ENCODE results near the gene CASP3. TPM values are rescaled to one million over a fixed set of nuclear protein-coding genes. Genes with fewer than 3 reads are reported as not detected.
A peak's percentile ranks its signal among the peaks of the same experiment; 100 is the strongest.
"Not testable (repeated sequence)": the region's sequence is repeated elsewhere in the genome, so short reads cannot be mapped to it uniquely, and the experiment has no call there.

Gene CASP3
- total RNA-seq, 4 donors from 2014 or later: 6.2 to 147 (median 35.1) TPM

DNA sequence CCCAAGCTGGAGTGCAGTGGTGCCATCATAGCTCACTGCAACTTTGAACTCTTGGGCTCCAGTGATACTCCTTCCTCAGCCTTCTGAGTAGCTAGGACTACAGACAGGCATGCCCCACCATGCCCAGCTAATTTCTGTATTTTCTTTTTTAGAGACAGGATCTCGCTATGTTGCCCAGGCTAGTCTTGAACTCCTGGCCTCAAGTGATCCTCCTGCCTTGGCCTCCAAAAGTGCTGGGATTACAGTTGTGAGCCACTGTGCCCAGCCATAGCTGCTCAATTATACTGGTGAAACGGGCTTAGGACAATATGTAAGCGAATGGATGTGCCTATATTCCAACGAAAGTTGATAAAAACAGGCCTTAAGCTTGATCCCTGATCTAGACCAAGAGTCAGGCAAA, 13.1 kb downstream of the CASP3 start:
- 93% methylated on average over 4 of the region's 4 CpGs; no CpG with 5 or more reads in 1 of the 2 donors for WGBS, 2 donors (ENCODE audit: low coverage in 1 of 2)
- no peak overlapping the region for H3K27ac ChIP-seq
- H3K4me3 ChIP-seq: no peak overlapping the region
- peaks cover 0 to 13% (median 3%) of the 10 kb centered on the region in 4 donors for H3K4me1 ChIP-seq
- H3K27me3 ChIP-seq: no peaks in the 10 kb centered on the region
- intact Hi-C loops (cut with DNase I; ENCODE audit: low total_unique reads): no loop called here
- no peak for DNase-seq
- peaks cover 0 to 43% (median 15%) of the 10 kb centered on the region in 4 donors for H3K36me3 ChIP-seq
- in situ Hi-C loops (cut with MboI; ENCODE audit: low pct_ligation_motif_present in 1 of 4, low pct_unique_long_range_greater_than_20kb in 1 of 4, low sequenced_read_pairs in 3 of 4): loop anchor here in 1 of 4 donors (25.0 kb wide), 1 partner anchor 374 kb away; no protein-coding TSS in a partner anchor
- no peaks in the 10 kb centered on the region for H3K9me3 ChIP-seq
- TF ChIP-seq, protein P1, sequence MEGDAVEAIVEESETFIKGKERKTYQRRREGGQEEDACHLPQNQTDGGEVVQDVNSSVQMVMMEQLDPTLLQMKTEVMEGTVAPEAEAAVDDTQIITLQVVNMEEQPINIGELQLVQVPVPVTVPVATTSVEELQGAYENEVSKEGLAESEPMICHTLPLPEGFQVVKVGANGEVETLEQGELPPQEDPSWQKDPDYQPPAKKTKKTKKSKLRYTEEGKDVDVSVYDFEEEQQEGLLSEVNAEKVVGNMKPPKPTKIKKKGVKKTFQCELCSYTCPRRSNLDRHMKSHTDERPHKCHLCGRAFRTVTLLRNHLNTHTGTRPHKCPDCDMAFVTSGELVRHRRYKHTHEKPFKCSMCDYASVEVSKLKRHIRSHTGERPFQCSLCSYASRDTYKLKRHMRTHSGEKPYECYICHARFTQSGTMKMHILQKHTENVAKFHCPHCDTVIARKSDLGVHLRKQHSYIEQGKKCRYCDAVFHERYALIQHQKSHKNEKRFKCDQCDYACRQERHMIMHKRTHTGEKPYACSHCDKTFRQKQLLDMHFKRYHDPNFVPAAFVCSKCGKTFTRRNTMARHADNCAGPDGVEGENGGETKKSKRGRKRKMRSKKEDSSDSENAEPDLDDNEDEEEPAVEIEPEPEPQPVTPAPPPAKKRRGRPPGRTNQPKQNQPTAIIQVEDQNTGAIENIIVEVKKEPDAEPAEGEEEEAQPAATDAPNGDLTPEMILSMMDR (IDR thresholded peaks at IDR 0.05): no peak
- TF ChIP-seq EP300 (IDR thresholded peaks at IDR 0.05; ENCODE audit: low read depth): no peak
- TF ChIP-seq POLR2AphosphoS5 (IDR thresholded peaks at IDR 0.05): no peak
- no peak for TF ChIP-seq POLR2A (IDR thresholded peaks at IDR 0.05)

DNA sequence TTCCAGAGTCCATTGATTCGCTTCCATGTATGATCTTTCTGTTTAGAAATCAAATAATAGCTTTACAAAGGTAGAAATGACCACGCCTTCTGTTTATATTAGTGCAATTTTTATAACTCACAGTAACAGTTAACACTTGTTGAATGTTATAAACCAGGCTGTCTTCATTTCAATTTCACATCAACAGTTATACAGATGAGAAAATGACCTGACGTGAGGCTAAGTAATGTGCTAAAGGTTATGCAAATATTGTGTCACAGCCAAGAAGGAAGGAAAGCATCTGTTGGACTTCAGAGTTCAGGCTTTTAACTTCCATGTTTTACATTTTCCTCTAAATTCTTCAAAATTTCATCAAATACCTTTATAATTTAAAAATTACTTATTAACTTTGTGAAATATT, 13.9 kb downstream of the CASP3 start:
- Histone ChIP-seq H3K27ac (no peak overlapping the region), H3K27me3 (no peaks in the 10 kb centered on the region)

DNA sequence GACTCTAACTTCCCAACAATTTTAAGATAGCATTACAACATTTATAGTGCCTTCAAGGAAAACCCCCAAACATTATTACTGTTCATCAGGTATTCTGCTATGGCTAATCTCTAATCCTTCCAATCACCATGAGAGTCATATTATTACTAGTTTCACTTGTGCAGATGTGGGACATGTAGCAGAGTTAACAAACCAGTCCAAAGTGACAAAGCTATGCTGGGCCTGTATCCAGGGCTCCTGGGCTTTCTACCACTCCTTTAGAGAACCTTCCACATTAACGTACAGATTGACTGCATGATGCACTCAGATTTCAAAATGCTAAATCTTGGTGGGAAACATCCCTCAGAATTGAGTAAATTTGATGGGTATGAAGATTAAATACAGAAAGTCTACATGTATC, 16.4 kb downstream of the CASP3 start:
- Histone ChIP-seq H3K4me1 (peaks cover 0 to 13% (median 3%) of the 10 kb centered on the region in 4 donors), H3K4me3 (no peak overlapping the region), H3K27ac (no peak overlapping the region), H3K27me3 (no peaks in the 10 kb centered on the region), H3K9me3 (no peaks in the 10 kb centered on the region), H3K36me3 (peaks cover 0 to 66% (median 27%) of the 10 kb centered on the region in 4 donors)
- TF ChIP-seq, protein P1 (IDR thresholded peaks at IDR 0.05): no peak
- no peak for TF ChIP-seq POLR2AphosphoS5 (IDR thresholded peaks at IDR 0.05)
- no peak for TF ChIP-seq EP300 (IDR thresholded peaks at IDR 0.05; ENCODE audit: low read depth)
- TF ChIP-seq POLR2A (IDR thresholded peaks at IDR 0.05): no peak
- DNase-seq: no peak
- 95 to 100% methylated on average over 1 of the region's 1 CpG for WGBS, 2 donors (ENCODE audit: low coverage in 1 of 2)
- in situ Hi-C loops (cut with MboI; ENCODE audit: low pct_ligation_motif_present in 1 of 4, low pct_unique_long_range_greater_than_20kb in 1 of 4, low sequenced_read_pairs in 3 of 4): loop anchor here in 1 of 4 donors (25.0 kb wide), 1 partner anchor 371 kb away; no protein-coding TSS in a partner anchor
- intact Hi-C loops (cut with DNase I; ENCODE audit: low total_unique reads): no loop called here

More for the DNA sequence above, 13.9 kb downstream of the CASP3 start:
- H3K4me1 ChIP-seq: peaks cover 0 to 13% (median 3%) of the 10 kb centered on the region in 4 donors
- no peak for DNase-seq
- no peaks in the 10 kb centered on the region for H3K9me3 ChIP-seq
- in situ Hi-C loops (cut with MboI; ENCODE audit: low pct_ligation_motif_present in 1 of 4, low pct_unique_long_range_greater_than_20kb in 1 of 4, low sequenced_read_pairs in 3 of 4) (loop anchor here in 1 of 4 donors (25.0 kb wide), 1 partner anchor 373 kb away; no protein-coding TSS in a partner anchor), intact Hi-C loops (cut with DNase I; ENCODE audit: low total_unique reads) (no loop called here)
- H3K36me3 ChIP-seq: peaks cover 0 to 51% (median 19%) of the 10 kb centered on the region in 4 donors
- TF ChIP-seq POLR2AphosphoS5 (IDR thresholded peaks at IDR 0.05) (peak in 1 of 3 donors; percentile 40), POLR2A (IDR thresholded peaks at IDR 0.05) (no peak), EP300 (IDR thresholded peaks at IDR 0.05; ENCODE audit: low read depth) (no peak)
- TF ChIP-seq, protein P1 (IDR thresholded peaks at IDR 0.05): no peak
- no peak overlapping the region for H3K4me3 ChIP-seq
- 50 to 56% methylated on average over 3 of the region's 3 CpGs for WGBS, 2 donors (ENCODE audit: low coverage in 1 of 2)

DNA sequence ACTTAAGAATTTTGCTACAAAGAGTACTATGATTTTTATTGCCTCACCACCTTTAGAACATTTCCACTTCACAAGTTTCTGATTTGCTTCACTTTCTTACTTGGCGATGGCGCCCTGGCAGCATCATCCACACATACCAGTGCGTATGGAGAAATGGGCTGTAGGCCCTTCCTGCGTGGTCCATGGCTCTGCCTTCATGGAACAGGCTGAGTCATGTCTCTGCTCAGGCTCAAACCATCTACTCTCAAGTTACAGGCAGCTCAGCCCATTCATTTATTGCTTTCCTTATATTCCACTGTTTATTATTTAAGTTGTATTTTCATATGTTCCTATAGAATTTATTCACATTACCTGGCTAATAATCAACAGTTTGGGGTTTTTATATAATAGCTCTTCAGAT, 21.1 kb downstream of the CASP3 start:
- no peak overlapping the region for H3K4me3 ChIP-seq
- peaks cover 0 to 42% (median 20%) of the 10 kb centered on the region in 4 donors for H3K36me3 ChIP-seq
- H3K27me3 ChIP-seq: no peaks in the 10 kb centered on the region
- intact Hi-C loops (cut with DNase I; ENCODE audit: low total_unique reads) (no loop called here), in situ Hi-C loops (cut with MboI; ENCODE audit: low pct_ligation_motif_present in 1 of 4, low pct_unique_long_range_greater_than_20kb in 1 of 4, low sequenced_read_pairs in 3 of 4) (loop anchor here in 1 of 4 donors (25.0 kb wide), 1 partner anchor 366 kb away; no protein-coding TSS in a partner anchor)
- TF ChIP-seq POLR2AphosphoS5 (IDR thresholded peaks at IDR 0.05): no peak
- TF ChIP-seq EP300 (IDR thresholded peaks at IDR 0.05; ENCODE audit: low read depth): no peak
- TF ChIP-seq POLR2A (IDR thresholded peaks at IDR 0.05): no peak
- TF ChIP-seq, protein P1 (IDR thresholded peaks at IDR 0.05): no peak
- H3K9me3 ChIP-seq: no peaks in the 10 kb centered on the region
- H3K4me1 ChIP-seq: no peaks in the 10 kb centered on the region
- DNase-seq: no peak
- 86 to 97% methylated on average over 4 of the region's 4 CpGs for WGBS, 2 donors (ENCODE audit: low coverage in 1 of 2)
- no peak overlapping the region for H3K27ac ChIP-seq

DNA sequence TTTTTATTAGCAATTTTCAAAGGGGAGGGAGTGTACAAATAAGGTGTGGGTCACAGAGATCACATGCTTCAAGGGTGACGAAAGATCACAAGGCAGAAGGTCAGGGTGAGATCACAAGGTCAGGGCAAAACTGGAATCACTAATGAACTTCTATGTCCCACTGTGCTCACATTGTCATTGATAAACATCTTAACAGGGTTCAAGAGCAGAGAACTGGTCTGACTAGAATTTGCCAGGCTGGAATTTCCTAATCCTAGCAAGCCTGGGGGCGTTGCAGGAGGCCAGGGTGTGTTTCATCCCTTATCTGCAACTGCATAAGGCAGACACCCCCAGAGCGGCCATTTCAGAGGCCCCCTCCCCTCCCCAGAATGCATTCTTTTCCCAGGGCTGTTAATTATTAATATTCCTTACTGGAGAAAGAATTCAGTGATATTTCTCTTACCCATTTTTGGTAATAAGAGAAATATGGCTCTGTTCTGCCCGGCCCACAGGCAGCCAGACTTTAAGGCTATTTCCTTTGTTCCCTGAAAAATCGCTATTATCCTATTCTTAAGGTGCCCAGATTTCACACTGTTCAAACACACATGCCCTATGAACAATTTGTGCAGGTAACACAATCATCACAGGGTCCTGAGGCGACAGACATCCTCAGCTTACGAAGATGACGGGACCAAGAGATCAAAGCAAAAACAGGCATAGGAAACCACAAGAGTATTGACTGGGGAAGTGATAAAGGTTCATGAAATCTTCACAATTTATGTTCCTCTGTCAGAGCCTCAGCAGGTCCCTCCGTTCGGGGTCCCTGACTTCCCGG, 23.3 kb downstream of the CASP3 start:
- DNase-seq; intact Hi-C loops (cut with DNase I; ENCODE audit: low total_unique reads); H3K27me3 ChIP-seq; H3K4me1 ChIP-seq; H3K9me3 ChIP-seq; H3K4me3 ChIP-seq; H3K27ac ChIP-seq: not testable (repeated sequence)
- 85 to 88% methylated on average over 11 of the region's 11 CpGs for WGBS, 2 donors (ENCODE audit: low coverage in 1 of 2)
- in situ Hi-C loops (cut with MboI; ENCODE audit: low pct_ligation_motif_present in 1 of 4, low pct_unique_long_range_greater_than_20kb in 1 of 4, low sequenced_read_pairs in 3 of 4): loop anchor here in 1 of 4 donors (25.0 kb wide), 1 partner anchor 364 kb away; no protein-coding TSS in a partner anchor
- H3K36me3 ChIP-seq: peaks cover 0 to 31% (median 18%) of the 10 kb centered on the region in 4 donors
